ENCODE data around the gene ITK. TPM values are rescaled to one million over a fixed set of nuclear protein-coding genes. Genes with fewer than 3 reads are reported as not detected.

The ITK gene
- total and polyA plus RNA-seq, 9 donors: 0.35 to 2.1 (median 1.5) TPM

- Histone ChIP-seq H3K27ac (no peak overlapping the region), H3K36me3 (no peaks in the 10 kb centered on the region), H3K4me3 (no peak overlapping the region), H3K9me3 (no peaks in the 10 kb centered on the region), H3K27me3 (no peaks in the 10 kb centered on the region), H3K4me1 (ENCODE audit: insufficient read depth) (no peaks in the 10 kb centered on the region)
- TF ChIP-seq CTCF (IDR thresholded peaks at IDR 0.05): no peak
- TF ChIP-seq EP300 (IDR thresholded peaks at IDR 0.05): no peak
- no peak for TF ChIP-seq POLR2A (IDR thresholded peaks at IDR 0.05)
- intact Hi-C loops (cut with DNase I): no loop called here
- 87 to 88% (median 88%) methylated on average over 10 of the region's 10 CpGs for WGBS, 3 donors
- no peak for DNase-seq
These were observed 42.0 kb downstream of the ITK start for GRCh38 chr5:157222506-157223230.

GRCh38 chr5:157225469-157226422, 45.1 kb downstream of the ITK start:
- intact Hi-C loops (cut with DNase I): no loop called here
- no peak overlapping the region for H3K27ac ChIP-seq
- no peak for DNase-seq
- WGBS, 3 donors: 58 to 72% (median 70%) methylated on average over 6 of the region's 6 CpGs
- H3K4me1 ChIP-seq (ENCODE audit: insufficient read depth): no peaks in the 10 kb centered on the region
- no peaks in the 10 kb centered on the region for H3K9me3 ChIP-seq
- no peaks in the 10 kb centered on the region for H3K36me3 ChIP-seq
- H3K27me3 ChIP-seq: no peaks in the 10 kb centered on the region
- H3K4me3 ChIP-seq: no peak overlapping the region
- no peak for TF ChIP-seq POLR2A (IDR thresholded peaks at IDR 0.05)

GRCh38 chr5:157230610-157231009, 50.0 kb downstream of the ITK start:
- intact Hi-C loops (cut with DNase I): no loop called here
- Histone ChIP-seq H3K9me3 (no peaks in the 10 kb centered on the region), H3K27me3 (no peaks in the 10 kb centered on the region), H3K36me3 (no peaks in the 10 kb centered on the region), H3K4me3 (no peak overlapping the region), H3K4me1 (ENCODE audit: insufficient read depth) (no peaks in the 10 kb centered on the region), H3K27ac (no peak overlapping the region)
- no peak for DNase-seq
- TF ChIP-seq POLR2A (IDR thresholded peaks at IDR 0.05): no peak
- no peak for TF ChIP-seq CTCF (IDR thresholded peaks at IDR 0.05)

GRCh38 chr5:157232706-157233105, 52.1 kb downstream of the ITK start:
- H3K27ac ChIP-seq: no peak overlapping the region
- intact Hi-C loops (cut with DNase I): no loop called here
- 45 to 60% (median 53%) methylated on average over 6 of the region's 6 CpGs for WGBS, 3 donors
- no peak for DNase-seq
- no peaks in the 10 kb centered on the region for H3K4me1 ChIP-seq (ENCODE audit: insufficient read depth)
- no peaks in the 10 kb centered on the region for H3K27me3 ChIP-seq
- no peaks in the 10 kb centered on the region for H3K9me3 ChIP-seq
- no peaks in the 10 kb centered on the region for H3K36me3 ChIP-seq
- no peak for TF ChIP-seq EP300 (IDR thresholded peaks at IDR 0.05)
- no peak for TF ChIP-seq CTCF (IDR thresholded peaks at IDR 0.05)
- TF ChIP-seq POLR2A (IDR thresholded peaks at IDR 0.05): no peak
- H3K4me3 ChIP-seq: no peak overlapping the region

GRCh38 chr5:157233515-157233914, 52.9 kb downstream of the ITK start:
- WGBS, 3 donors: 88 to 90% (median 89%) methylated on average over 3 of the region's 3 CpGs
- Histone ChIP-seq H3K9me3 (no peaks in the 10 kb centered on the region), H3K36me3 (no peaks in the 10 kb centered on the region), H3K27ac (no peak overlapping the region), H3K4me1 (ENCODE audit: insufficient read depth) (no peaks in the 10 kb centered on the region), H3K4me3 (no peak overlapping the region), H3K27me3 (no peaks in the 10 kb centered on the region)
- TF ChIP-seq CTCF (IDR thresholded peaks at IDR 0.05) (no peak), EP300 (IDR thresholded peaks at IDR 0.05) (no peak), POLR2A (IDR thresholded peaks at IDR 0.05) (no peak)
- intact Hi-C loops (cut with DNase I): no loop called here
- DNase-seq: no peak
